Testis (tissue), 3 donors: Measurements from ENCODE around the gene PDE7B. TPM values are rescaled to one million over a fixed set of nuclear protein-coding genes. Genes with fewer than 3 reads are reported as not detected.

Experiments used
- DNase-seq: peaks from one replicate; pipeline ENCODE4 v3.0.0-alpha.2; 2019
- H3K27ac ChIP-seq, 2 donors: fragments of 200-600 bp; sonication (generic); one replicate each; pipeline ENCODE4 v1.5.1; 2019
- H3K27me3 ChIP-seq: fragments of 200-600 bp; sonication (generic); one replicate; pipeline ENCODE4 v1.5.1; 2019
- H3K36me3 ChIP-seq: fragments of 200-600 bp; sonication (generic); one replicate; pipeline ENCODE4 v1.5.1; 2017; ENCODE audit warnings: low read depth; ENCODE audit errors: missing control alignments
- H3K4me1 ChIP-seq: fragments of 200-600 bp; sonication (generic); one replicate; pipeline ENCODE4 v1.5.1; 2019
- H3K4me3 ChIP-seq, 2 donors: fragments of 200-600 bp; sonication (generic); one replicate each; pipeline ENCODE4 v1.5.1; 2017 to 2019
- H3K9me3 ChIP-seq: fragments of 200-600 bp; sonication (generic); one replicate; pipeline ENCODE4 v1.5.1; 2017
- POLR2A ChIP-seq: fragments of 450-650 bp; IDR thresholded peaks from one replicate; pipeline ENCODE4 v1.6.1; 2017; ENCODE audit warnings: antibody characterized with exemption, mild to moderate bottlenecking, moderate library complexity
- WGBS, 2 donors: methylation state at CpG; one replicate each; pipeline ENCODE4 v1.1.5; 2018; 5-methylcytosine and 5-hydroxymethylcytosine counted together
- intact Hi-C: fragments of 100-400 bp; cut with DNase I; formaldehyde crosslinking; loops from one replicate; pipeline ENCODE4 v1.15.1; 2023; ENCODE audit warnings: low total_unique reads
- polyA plus RNA-seq: library from polyadenylated mRNA; stranded (reverse); fragments of 350-450 nt; fragmentation: Illumina TruSeq; extraction: RNeasy Lipid Tissue Mini Kit (QIAGEN cat#74804); gene quantifications from one replicate; pipeline ENCODE4 v1.2.3, GENCODE V29; 2014; ENCODE audit warnings: low read depth, low replicate concordance; ENCODE audit not compliant: insufficient read depth
- total RNA-seq, 2 donors: library from RNA; depleted of rRNA; stranded (reverse); fragments of >200 nt; gene quantifications; one replicate each; pipeline ENCODE4 v1.2.3, GENCODE V29; 2016
- TF ChIP-seq, protein P1 (sequence below), 3 experiments: fragments of 450-650 bp in 2 of 3; fragments of 200-600 bp in 1 of 3; sonication (generic) in 1 of 3; IDR thresholded peaks; one replicate each; pipeline ENCODE4 v1.5.1; 2016 to 2019; ENCODE audit warnings: antibody characterized with exemption in 3 of 3, mild to moderate bottlenecking in 2 of 3, moderate library complexity in 1 of 3

Gene PDE7B
- total and polyA plus RNA-seq, 3 donors from 2014 or later: 3.7 to 6.9 (median 4.4) TPM

GRCh38 chr6:136150961-136151360, 299.5 kb downstream of the PDE7B start:
- Histone ChIP-seq H3K4me3 (no peak overlapping the region), H3K36me3 (no peaks in the 10 kb centered on the region), H3K27ac (no peak overlapping the region), H3K4me1 (no peaks in the 10 kb centered on the region), H3K9me3 (no peaks in the 10 kb centered on the region), H3K27me3 (no peaks in the 10 kb centered on the region)
- intact Hi-C loops: no loop called here
- 78 to 94% methylated on average over 1 of the region's 1 CpG for WGBS, 2 donors
- DNase-seq: no peak
- TF ChIP-seq POLR2A: no peak
- TF ChIP-seq, protein P1, sequence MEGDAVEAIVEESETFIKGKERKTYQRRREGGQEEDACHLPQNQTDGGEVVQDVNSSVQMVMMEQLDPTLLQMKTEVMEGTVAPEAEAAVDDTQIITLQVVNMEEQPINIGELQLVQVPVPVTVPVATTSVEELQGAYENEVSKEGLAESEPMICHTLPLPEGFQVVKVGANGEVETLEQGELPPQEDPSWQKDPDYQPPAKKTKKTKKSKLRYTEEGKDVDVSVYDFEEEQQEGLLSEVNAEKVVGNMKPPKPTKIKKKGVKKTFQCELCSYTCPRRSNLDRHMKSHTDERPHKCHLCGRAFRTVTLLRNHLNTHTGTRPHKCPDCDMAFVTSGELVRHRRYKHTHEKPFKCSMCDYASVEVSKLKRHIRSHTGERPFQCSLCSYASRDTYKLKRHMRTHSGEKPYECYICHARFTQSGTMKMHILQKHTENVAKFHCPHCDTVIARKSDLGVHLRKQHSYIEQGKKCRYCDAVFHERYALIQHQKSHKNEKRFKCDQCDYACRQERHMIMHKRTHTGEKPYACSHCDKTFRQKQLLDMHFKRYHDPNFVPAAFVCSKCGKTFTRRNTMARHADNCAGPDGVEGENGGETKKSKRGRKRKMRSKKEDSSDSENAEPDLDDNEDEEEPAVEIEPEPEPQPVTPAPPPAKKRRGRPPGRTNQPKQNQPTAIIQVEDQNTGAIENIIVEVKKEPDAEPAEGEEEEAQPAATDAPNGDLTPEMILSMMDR (IDR thresholded peaks at IDR 0.05): no peak

DNA sequence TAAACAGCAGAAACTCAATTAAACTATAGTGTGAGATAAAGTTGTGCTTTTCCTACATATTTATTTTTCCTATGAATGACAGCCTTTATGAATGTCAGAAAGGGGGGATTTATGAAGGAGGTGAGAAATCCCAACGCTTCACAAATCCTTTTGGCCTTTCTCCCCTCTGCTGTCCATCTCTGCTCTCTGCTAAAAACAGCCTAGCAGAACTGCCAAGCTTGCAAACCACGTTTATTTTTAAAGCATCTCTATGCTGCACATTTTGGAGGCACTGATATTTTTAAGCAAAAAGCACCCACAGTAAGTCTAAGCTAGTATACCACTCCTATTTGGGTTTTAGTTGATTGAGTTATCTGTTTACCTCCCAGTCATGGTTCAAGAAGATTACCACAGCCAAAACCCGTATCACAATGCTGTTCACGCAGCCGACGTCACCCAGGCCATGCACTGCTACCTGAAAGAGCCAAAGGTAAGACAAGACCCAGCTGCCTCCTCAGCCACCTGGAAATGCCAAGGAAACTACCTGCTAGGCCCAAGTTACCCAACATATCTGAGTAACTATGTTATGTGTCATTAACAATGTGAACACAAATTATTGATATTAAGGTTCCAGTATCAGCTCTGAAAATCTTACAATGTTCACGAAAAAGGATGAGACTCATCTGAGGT, 302.3 kb downstream of the PDE7B start:
- Histone ChIP-seq H3K36me3 (no peaks in the 10 kb centered on the region), H3K27me3 (no peaks in the 10 kb centered on the region), H3K4me1 (peaks cover 10% of the 10 kb centered on the region), H3K9me3 (no peaks in the 10 kb centered on the region), H3K4me3 (no peak overlapping the region), H3K27ac (no peak overlapping the region)
- WGBS, 2 donors: 87 to 90% methylated on average over 7 of the region's 7 CpGs
- no peak for DNase-seq
- TF ChIP-seq POLR2A: no peak
- TF ChIP-seq, protein P1 (IDR thresholded peaks at IDR 0.05): no peak
- intact Hi-C loops: no loop called here

GRCh38 chr6:136155191-136155590, 303.7 kb downstream of the PDE7B start:
- Histone ChIP-seq H3K4me1 (peaks cover 15% of the 10 kb centered on the region), H3K36me3 (no peaks in the 10 kb centered on the region), H3K4me3 (no peak overlapping the region), H3K9me3 (no peaks in the 10 kb centered on the region), H3K27ac (no peak overlapping the region), H3K27me3 (no peaks in the 10 kb centered on the region)
- DNase-seq: no peak
- intact Hi-C loops: no loop called here
- TF ChIP-seq POLR2A: no peak
- TF ChIP-seq, protein P1 (IDR thresholded peaks at IDR 0.05): no peak

- no peaks in the 10 kb centered on the region for H3K36me3 ChIP-seq
- intact Hi-C loops: no loop called here
- no peaks in the 10 kb centered on the region for H3K9me3 ChIP-seq
- H3K4me1 ChIP-seq: peaks cover 23% of the 10 kb centered on the region
- H3K27ac ChIP-seq: no peak overlapping the region
- 87% methylated on average over 5 of the region's 5 CpGs for WGBS, 2 donors
- DNase-seq: no peak
- H3K4me3 ChIP-seq: no peak overlapping the region
- no peaks in the 10 kb centered on the region for H3K27me3 ChIP-seq
- TF ChIP-seq POLR2A: no peak
- TF ChIP-seq, protein P1 (IDR thresholded peaks at IDR 0.05): no peak
These were observed 306.2 kb downstream of the PDE7B start for GRCh38 chr6:136157743-136158142.

DNA sequence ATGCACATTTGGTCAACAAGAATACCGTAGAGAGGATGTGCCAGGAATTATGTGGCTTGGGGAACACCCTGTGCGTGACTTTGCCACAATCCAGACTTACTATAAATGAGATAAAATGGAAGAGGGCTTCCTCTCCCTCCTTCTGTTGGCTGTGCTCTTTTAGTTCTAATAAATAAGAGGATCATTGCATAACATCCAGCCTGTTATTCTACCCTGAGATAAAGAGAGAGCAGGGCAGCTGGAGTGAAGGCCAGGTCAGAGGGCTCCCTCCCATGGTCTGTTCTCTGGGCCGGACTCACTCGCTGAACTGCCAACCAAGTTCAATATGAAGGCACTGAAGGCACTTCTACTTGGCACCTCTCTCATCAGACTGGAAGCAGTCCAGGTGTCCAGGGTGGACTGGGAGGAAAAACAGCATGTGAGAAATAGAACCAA, 306.9 kb downstream of the PDE7B start:
- no peak overlapping the region for H3K4me3 ChIP-seq
- peaks cover 23% of the 10 kb centered on the region for H3K4me1 ChIP-seq
- no peaks in the 10 kb centered on the region for H3K36me3 ChIP-seq
- 25 to 43% methylated on average over 4 of the region's 4 CpGs for WGBS, 2 donors
- H3K27me3 ChIP-seq: no peaks in the 10 kb centered on the region
- TF ChIP-seq, protein P1 (IDR thresholded peaks at IDR 0.05): no peak
- no peak for TF ChIP-seq POLR2A
- H3K27ac ChIP-seq: peak overlapping the region in 1 of 2 donors; percentile 31
- no peaks in the 10 kb centered on the region for H3K9me3 ChIP-seq
- DNase-seq: peak; percentile 79
- intact Hi-C loops: no loop called here
